Transverse colon (tissue), 4 donors: ENCODE results near the gene XRRA1. TPM values are rescaled to one million over a fixed set of nuclear protein-coding genes. Genes with fewer than 3 reads are reported as not detected.
A peak's percentile ranks its signal among the peaks of the same experiment; 100 is the strongest.

Source experiments
- DNase-seq: peaks from one replicate; pipeline ENCODE4 v3.0.0-alpha.2; 2019
- H3K27ac ChIP-seq, 4 donors: fragments of 200-600 bp; sonication (generic); 2 replicates each; pipeline ENCODE4 v1.5.1; 2016 to 2018; ENCODE audit warnings: inconsistent platforms in 4 of 4
- H3K27me3 ChIP-seq: fragments of 200-600 bp; sonication (generic); 2 replicates; pipeline ENCODE4 v1.5.1; 2017; ENCODE audit warnings: inconsistent platforms
- H3K36me3 ChIP-seq, 4 donors: fragments of 200-600 bp; sonication (generic); 2 replicates each; pipeline ENCODE4 v1.5.1; 2017 to 2019; ENCODE audit warnings: inconsistent platforms in 4 of 4
- H3K4me1 ChIP-seq, 4 donors: fragments of 200-600 bp; sonication (generic); 2 replicates each; pipeline ENCODE4 v1.5.1; 2017 to 2020; ENCODE audit warnings: inconsistent platforms in 4 of 4
- H3K4me3 ChIP-seq, 4 donors: fragments of 200-600 bp; sonication (generic); 1 replicate in 1 of 4; 2 replicates in 3 of 4; pipeline versions ENCODE4 v1.5.1 to v1.6.1; 2017 to 2019; ENCODE audit warnings: inconsistent platforms in 4 of 4
- H3K9me3 ChIP-seq, 2 donors: fragments of 200-600 bp; sonication (generic); 2 replicates each; pipeline ENCODE4 v1.5.1; 2017 to 2019; ENCODE audit warnings: inconsistent platforms in 2 of 2
- EP300 ChIP-seq: sonication (generic); formaldehyde crosslinking; IDR thresholded peaks from one replicate; pipeline ENCODE4 v1.6.1; 2017; ENCODE audit warnings: antibody characterized with exemption, low read depth
- POLR2A ChIP-seq: fragments of 450-650 bp; IDR thresholded peaks from one replicate; pipeline ENCODE4 v1.6.1; 2016; ENCODE audit warnings: antibody characterized with exemption, mild to moderate bottlenecking, moderate library complexity
- POLR2AphosphoS5 ChIP-seq, 3 donors: sonication (generic); formaldehyde crosslinking; IDR thresholded peaks; one replicate each; pipeline ENCODE4 v1.6.1; 2016; ENCODE audit warnings: antibody characterized with exemption in 3 of 3
- WGBS, 2 donors: methylation state at CpG; one replicate each; pipeline ENCODE4 v1.1.5; 2018; ENCODE audit warnings: low coverage in 1 of 2; 5-methylcytosine and 5-hydroxymethylcytosine counted together
- in situ Hi-C, 4 donors: fragments of 200-750 bp; cut with MboI; loops; one replicate each; pipeline versions ENCODE4 v1.15.0 to v1.15.1; 2017; ENCODE audit warnings: low sequenced_read_pairs in 3 of 4, low pct_ligation_motif_present in 1 of 4, low pct_unique_long_range_greater_than_20kb in 1 of 4
- intact Hi-C: fragments of 100-400 bp; cut with DNase I; formaldehyde crosslinking; loops from one replicate; pipeline ENCODE4 v1.15.1; 2023; ENCODE audit warnings: low total_unique reads
- total RNA-seq, 4 donors: library from RNA; depleted of rRNA; stranded (reverse); fragments of >200 nt; gene quantifications; one replicate each; pipeline ENCODE4 v1.1.0, GENCODE V29; 2016
- TF ChIP-seq, protein P1 (sequence below), 5 experiments: fragments of 200-600 bp in 3 of 5; fragments of 450-650 bp in 2 of 5; sonication (generic) in 3 of 5; IDR thresholded peaks; 1 replicate in 2 of 5; 2 replicates in 3 of 5; pipeline ENCODE4 v1.5.1; 2016 to 2017; ENCODE audit warnings: antibody characterized with exemption in 5 of 5, inconsistent platforms in 3 of 5, mild to moderate bottlenecking in 2 of 5, moderate library complexity in 1 of 5

Gene XRRA1
- total RNA-seq, 4 donors from 2014 or later, result 5.7 to 61.0 (median 17.2) TPM

DNA sequence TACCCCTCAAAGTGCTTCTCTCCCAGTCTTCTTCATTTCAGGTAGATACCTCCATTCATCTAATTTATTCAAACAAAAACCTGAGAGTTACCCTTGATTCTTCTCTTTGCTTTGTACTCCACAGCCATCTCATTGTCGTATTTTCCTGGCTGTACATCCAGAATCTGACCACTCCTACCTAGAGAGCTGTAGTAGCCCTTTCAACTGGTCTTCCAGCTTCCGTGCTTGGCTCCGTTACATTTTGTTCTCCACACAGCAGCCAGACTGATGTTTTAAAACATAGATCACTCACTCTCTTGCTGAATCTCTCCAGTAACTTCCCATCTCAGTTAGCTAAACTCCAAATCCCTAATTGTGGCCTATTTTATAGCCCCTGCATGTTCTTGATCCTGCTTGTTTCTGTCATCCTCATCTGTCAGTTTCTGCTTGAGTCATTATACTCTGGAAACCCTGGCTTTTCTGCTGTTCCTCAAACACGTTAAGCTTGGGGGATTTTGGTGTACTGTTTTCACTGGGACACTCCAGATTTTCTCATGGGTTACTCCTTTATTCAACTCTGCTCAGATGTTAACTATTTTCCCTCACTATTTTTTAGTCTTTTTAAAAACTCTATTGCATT, 7.6 kb upstream of the XRRA1 start:
- H3K4me1 ChIP-seq, result peaks cover 7 to 49% (median 12%) of the 10 kb centered on the region in 4 donors
- H3K27ac ChIP-seq, result no peak overlapping the region
- no peaks in the 10 kb centered on the region for H3K9me3 ChIP-seq
- DNase-seq, result no peak
- in situ Hi-C loops (no loop called here), intact Hi-C loops (no loop called here)
- WGBS, 2 donors, result 56 to 64% methylated on average over 4 of the region's 4 CpGs
- TF ChIP-seq POLR2AphosphoS5 (IDR thresholded peaks at IDR 0.05), result no peak
- TF ChIP-seq, protein P1, sequence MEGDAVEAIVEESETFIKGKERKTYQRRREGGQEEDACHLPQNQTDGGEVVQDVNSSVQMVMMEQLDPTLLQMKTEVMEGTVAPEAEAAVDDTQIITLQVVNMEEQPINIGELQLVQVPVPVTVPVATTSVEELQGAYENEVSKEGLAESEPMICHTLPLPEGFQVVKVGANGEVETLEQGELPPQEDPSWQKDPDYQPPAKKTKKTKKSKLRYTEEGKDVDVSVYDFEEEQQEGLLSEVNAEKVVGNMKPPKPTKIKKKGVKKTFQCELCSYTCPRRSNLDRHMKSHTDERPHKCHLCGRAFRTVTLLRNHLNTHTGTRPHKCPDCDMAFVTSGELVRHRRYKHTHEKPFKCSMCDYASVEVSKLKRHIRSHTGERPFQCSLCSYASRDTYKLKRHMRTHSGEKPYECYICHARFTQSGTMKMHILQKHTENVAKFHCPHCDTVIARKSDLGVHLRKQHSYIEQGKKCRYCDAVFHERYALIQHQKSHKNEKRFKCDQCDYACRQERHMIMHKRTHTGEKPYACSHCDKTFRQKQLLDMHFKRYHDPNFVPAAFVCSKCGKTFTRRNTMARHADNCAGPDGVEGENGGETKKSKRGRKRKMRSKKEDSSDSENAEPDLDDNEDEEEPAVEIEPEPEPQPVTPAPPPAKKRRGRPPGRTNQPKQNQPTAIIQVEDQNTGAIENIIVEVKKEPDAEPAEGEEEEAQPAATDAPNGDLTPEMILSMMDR (IDR thresholded peaks at IDR 0.05), result no peak
- TF ChIP-seq EP300, result no peak
- no peak for TF ChIP-seq POLR2A
- no peak overlapping the region for H3K4me3 ChIP-seq
- no peaks in the 10 kb centered on the region for H3K27me3 ChIP-seq
- H3K36me3 ChIP-seq, result no peaks in the 10 kb centered on the region

DNA sequence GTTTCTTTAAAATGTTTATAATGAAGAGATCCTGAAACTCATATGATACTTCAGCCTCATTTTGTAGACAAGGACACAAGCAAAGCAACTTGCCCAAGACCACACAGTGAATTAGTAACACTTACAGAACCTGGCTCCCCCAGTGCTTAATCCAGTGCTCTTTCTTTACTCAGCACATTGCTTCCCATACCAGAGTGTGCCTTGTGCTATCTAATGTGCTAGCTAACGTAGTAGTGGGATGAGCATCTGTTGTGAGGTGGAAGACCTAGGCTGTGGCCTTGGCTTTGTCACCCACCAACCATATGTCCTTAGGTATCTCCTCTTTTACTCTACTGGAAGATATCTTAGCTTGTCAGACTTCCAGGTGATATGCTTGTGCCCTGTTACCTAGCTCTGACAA, 5.3 kb upstream of the XRRA1 start:
- Histone ChIP-seq H3K27me3 (no peaks in the 10 kb centered on the region), H3K36me3 (no peaks in the 10 kb centered on the region), H3K27ac (peak overlapping the region in 1 of 4 donors; percentile 40), H3K9me3 (no peaks in the 10 kb centered on the region), H3K4me1 (peaks cover 16 to 59% (median 26%) of the 10 kb centered on the region in 4 donors), H3K4me3 (no peak overlapping the region)
- whole genome bisulfite sequencing, 2 donors, result 70 to 81% methylated on average over 1 of the region's 1 CpG
- TF ChIP-seq POLR2A (no peak), EP300 (no peak), POLR2AphosphoS5 (IDR thresholded peaks at IDR 0.05) (no peak)
- TF ChIP-seq, protein P1 (IDR thresholded peaks at IDR 0.05), result no peak
- DNase-seq, result no peak
- in situ Hi-C loops (no loop called here), intact Hi-C loops (no loop called here)

DNA sequence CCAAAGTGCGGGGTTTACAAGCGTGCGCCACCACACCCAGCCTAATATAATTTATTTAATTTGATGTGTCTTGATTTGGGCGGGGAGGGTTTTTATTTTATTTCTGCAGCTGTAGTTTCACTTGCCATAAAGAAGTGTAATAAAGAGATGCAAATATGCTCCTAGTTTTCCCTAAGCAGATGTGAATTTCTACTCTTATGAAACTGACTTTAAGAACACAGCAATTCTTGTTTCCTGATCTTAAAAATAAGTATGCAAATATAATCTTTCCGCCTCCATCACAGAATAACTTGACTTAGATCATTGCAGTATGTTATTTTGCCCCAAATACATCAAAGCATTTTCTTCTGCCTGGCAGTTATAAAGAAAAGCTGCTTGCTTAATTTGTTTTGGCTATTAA, 4.6 kb upstream of the XRRA1 start:
- no peak for TF ChIP-seq EP300
- intact Hi-C loops (no loop called here), in situ Hi-C loops (no loop called here)
- Histone ChIP-seq H3K27me3 (no peaks in the 10 kb centered on the region), H3K36me3 (no peaks in the 10 kb centered on the region), H3K27ac (peak overlapping the region in 2 of 4 donors; percentile 13 to 50), H3K9me3 (no peaks in the 10 kb centered on the region), H3K4me1 (peaks cover 16 to 59% (median 26%) of the 10 kb centered on the region in 4 donors), H3K4me3 (no peak overlapping the region)
- 63 to 75% methylated on average over 5 of the region's 5 CpGs for WGBS, 2 donors
- DNase-seq, result no peak

DNA sequence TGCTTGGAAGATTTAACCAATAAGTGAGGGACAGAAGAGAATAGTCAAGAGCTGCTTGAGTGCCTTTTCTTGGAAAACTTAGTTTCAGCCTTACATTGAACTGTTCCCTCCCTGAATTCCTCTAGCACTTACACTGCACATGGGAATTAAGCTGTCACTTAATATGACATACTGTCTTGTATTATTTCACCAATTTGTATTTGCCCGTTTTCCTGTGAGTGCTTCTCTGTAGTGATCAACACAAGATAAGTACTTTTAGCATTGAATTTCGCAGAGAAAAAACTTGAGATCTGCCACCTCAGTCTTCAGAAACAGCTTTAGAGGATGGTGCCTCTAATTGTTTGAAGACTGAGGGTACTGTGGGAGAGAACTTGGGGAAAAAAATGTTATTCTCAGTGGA, 3.9 kb upstream of the XRRA1 start:
- Histone ChIP-seq H3K27ac (peak overlapping the region in 1 of 4 donors; percentile 50), H3K4me3 (no peak overlapping the region), H3K36me3 (no peaks in the 10 kb centered on the region), H3K9me3 (no peaks in the 10 kb centered on the region), H3K27me3 (no peaks in the 10 kb centered on the region), H3K4me1 (peaks cover 16 to 66% (median 29%) of the 10 kb centered on the region in 4 donors)
- in situ Hi-C loops (no loop called here), intact Hi-C loops (no loop called here)
- 65 to 67% methylated on average over 2 of the region's 2 CpGs for WGBS, 2 donors
- TF ChIP-seq POLR2A, result no peak
- TF ChIP-seq POLR2AphosphoS5 (IDR thresholded peaks at IDR 0.05), result no peak
- no peak for TF ChIP-seq EP300
- TF ChIP-seq, protein P1 (IDR thresholded peaks at IDR 0.05), result no peak
- no peak for DNase-seq

DNA sequence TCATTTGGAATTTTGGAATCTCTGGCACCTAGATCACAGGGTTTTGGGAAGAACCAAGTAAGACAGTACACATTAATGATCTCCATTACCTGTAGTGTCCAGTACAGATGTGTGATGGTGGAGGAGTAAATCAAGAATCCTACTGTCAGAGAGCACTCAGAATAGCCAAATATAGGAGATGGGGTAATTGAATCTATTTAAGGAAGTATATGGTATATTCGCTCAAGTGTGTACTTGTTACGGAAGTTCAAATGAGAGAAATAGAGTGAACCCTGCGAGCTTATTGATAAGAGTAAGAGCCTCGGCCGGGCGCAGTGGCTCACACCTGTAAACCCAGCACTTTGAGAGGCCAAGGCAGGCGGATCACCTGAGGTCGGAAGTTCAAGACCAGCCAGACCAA, 2.3 kb upstream of the XRRA1 start:
- WGBS, 2 donors, result 79 to 87% methylated on average over 8 of the region's 8 CpGs
- TF ChIP-seq EP300 (no peak), POLR2A (no peak), POLR2AphosphoS5 (IDR thresholded peaks at IDR 0.05) (no peak)
- TF ChIP-seq, protein P1 (IDR thresholded peaks at IDR 0.05), result no peak
- H3K4me3 ChIP-seq, result no peak overlapping the region
- intact Hi-C loops, result no loop called here
- H3K4me1 ChIP-seq, result peaks cover 11 to 57% (median 28%) of the 10 kb centered on the region in 4 donors
- no peaks in the 10 kb centered on the region for H3K36me3 ChIP-seq
- no peaks in the 10 kb centered on the region for H3K27me3 ChIP-seq
- DNase-seq, result no peak
- in situ Hi-C loops, result no loop called here
- H3K27ac ChIP-seq, result peak overlapping the region in 1 of 4 donors; percentile 86
- no peaks in the 10 kb centered on the region for H3K9me3 ChIP-seq
